RWPE2 (cell line): ENCODE data around the gene COL11A1.
"Not testable (repeated sequence)": the region's sequence is repeated elsewhere in the genome, so short reads cannot be mapped to it uniquely, and the experiment has no call there.

Source experiments
- ATAC-seq: fragments of 200-7000 bp; cut with Tn5 transposase; 3 replicates; pipeline ENCODE4 v1.9.1; 2021; ENCODE audit warnings: low read depth
- DNase-seq: peaks from one replicate; pipeline ENCODE4 v3.0.0-alpha.2; 2020; ENCODE audit warnings: low spot score
- H3K27ac ChIP-seq: fragments of 450-650 bp; 2 replicates; pipeline ENCODE4 v1.5.1; 2017; ENCODE audit warnings: mild to moderate bottlenecking; ENCODE audit not compliant: poor library complexity, severe bottlenecking
- H3K27me3 ChIP-seq: fragments of 250-450 bp; sonication (Bioruptor Pico); 2 replicates; pipeline ENCODE4 v1.5.1; 2021; ENCODE audit warnings: mild to moderate bottlenecking, moderate library complexity; ENCODE audit not compliant: insufficient read depth, poor library complexity, severe bottlenecking
- H3K36me3 ChIP-seq: fragments of 250-450 bp; sonication (Bioruptor Pico); 2 replicates; pipeline ENCODE4 v1.5.1; 2020; ENCODE audit warnings: low read depth, mild to moderate bottlenecking, moderate library complexity
- H3K4me1 ChIP-seq: fragments of 250-450 bp; sonication (Bioruptor Pico); 2 replicates; pipeline ENCODE4 v1.5.1; 2021; ENCODE audit warnings: mild to moderate bottlenecking, moderate library complexity; ENCODE audit not compliant: insufficient read depth, poor library complexity, severe bottlenecking
- H3K4me3 ChIP-seq: fragments of 250-450 bp; sonication (Bioruptor Pico); 2 replicates; pipeline ENCODE4 v1.5.1; 2021; ENCODE audit warnings: mild to moderate bottlenecking, moderate library complexity; ENCODE audit not compliant: severe bottlenecking
- H3K9me3 ChIP-seq: fragments of 250-450 bp; sonication (Bioruptor Pico); 2 replicates; pipeline ENCODE4 v1.5.1; 2021; ENCODE audit warnings: mild to moderate bottlenecking, moderate library complexity; ENCODE audit not compliant: severe bottlenecking
- TF ChIP-seq, protein P1 (sequence below): fragments of 450-650 bp; IDR thresholded peaks from one replicate; pipeline ENCODE4 v1.5.1; 2017; ENCODE audit warnings: mild to moderate bottlenecking, moderate library complexity; ENCODE audit not compliant: poor library complexity, severe bottlenecking

The COL11A1 gene

DNA sequence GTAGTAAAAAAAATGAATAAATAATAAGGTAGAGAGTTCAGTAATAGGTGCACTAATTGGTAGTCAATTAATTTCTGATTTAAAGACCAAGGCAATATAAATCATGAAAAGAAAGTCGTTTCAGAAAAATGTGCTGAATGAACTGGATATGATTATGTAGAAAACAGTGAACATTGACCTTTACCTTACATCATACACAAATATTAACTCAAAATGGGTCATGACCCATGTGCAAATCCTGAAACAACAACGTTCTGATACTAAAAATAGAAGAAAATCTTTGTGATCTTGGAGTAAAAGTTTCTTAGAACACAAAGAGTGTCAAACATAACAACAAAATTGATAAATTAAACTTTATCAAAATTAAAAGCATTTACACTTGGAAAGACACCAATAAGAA is 39.1 kb downstream of the COL11A1 start:
- H3K27me3 ChIP-seq = peaks cover 2% of the 10 kb centered on the region
- no peak for DNase-seq
- no peak overlapping the region for H3K4me3 ChIP-seq
- no peaks in the 10 kb centered on the region for H3K36me3 ChIP-seq
- no peak for ATAC-seq
- H3K9me3 ChIP-seq = peaks cover 2% of the 10 kb centered on the region
- H3K4me1 ChIP-seq = no peaks in the 10 kb centered on the region
- TF ChIP-seq, protein P1, sequence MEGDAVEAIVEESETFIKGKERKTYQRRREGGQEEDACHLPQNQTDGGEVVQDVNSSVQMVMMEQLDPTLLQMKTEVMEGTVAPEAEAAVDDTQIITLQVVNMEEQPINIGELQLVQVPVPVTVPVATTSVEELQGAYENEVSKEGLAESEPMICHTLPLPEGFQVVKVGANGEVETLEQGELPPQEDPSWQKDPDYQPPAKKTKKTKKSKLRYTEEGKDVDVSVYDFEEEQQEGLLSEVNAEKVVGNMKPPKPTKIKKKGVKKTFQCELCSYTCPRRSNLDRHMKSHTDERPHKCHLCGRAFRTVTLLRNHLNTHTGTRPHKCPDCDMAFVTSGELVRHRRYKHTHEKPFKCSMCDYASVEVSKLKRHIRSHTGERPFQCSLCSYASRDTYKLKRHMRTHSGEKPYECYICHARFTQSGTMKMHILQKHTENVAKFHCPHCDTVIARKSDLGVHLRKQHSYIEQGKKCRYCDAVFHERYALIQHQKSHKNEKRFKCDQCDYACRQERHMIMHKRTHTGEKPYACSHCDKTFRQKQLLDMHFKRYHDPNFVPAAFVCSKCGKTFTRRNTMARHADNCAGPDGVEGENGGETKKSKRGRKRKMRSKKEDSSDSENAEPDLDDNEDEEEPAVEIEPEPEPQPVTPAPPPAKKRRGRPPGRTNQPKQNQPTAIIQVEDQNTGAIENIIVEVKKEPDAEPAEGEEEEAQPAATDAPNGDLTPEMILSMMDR = no peak
- no peak overlapping the region for H3K27ac ChIP-seq

DNA sequence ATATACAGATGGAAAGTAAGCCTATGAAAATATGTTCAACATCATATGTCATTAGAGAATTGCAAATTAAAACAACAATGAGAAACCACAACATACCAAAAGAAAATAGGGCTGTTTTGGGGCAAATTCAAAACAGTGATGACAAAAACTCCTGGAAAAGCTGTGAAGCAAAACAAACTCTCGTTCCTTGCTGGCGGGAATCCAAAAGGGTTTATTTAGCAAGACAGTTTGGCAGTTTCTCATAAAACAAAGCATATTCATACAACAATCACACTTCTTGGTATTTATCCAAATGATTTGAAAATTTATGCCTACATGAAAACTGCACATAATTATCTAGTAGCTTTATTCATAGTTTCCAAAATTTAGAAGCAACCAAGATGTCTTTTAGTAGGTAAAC is 44.4 kb downstream of the COL11A1 start:
- no peak for DNase-seq
- H3K9me3 ChIP-seq = peaks cover 2% of the 10 kb centered on the region

DNA sequence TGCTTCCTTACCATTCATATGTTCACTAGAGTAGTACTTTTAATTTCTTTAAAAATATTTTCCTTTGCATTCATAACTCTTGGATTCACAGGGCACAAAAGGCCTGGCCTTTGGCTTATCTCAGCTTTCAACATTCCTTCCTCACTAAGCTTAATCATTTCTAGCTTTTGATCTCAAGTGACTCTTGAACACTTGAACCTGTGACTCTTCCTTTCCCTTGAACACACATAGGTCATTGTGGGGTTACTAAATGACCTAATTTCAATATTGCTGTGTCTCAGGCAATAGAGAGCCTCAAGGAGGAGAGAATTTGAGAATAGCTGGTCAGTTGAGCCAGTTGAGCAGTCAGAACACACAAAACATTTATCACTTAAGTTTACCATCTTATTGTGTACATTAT is 49.9 kb downstream of the COL11A1 start:
- Histone ChIP-seq H3K4me1 (no peaks in the 10 kb centered on the region), H3K27ac (no peak overlapping the region), H3K4me3 (no peak overlapping the region), H3K36me3 (no peaks in the 10 kb centered on the region), H3K9me3 (no peaks in the 10 kb centered on the region), H3K27me3 (peaks cover 3% of the 10 kb centered on the region)
- ATAC-seq (no peak), DNase-seq (no peak)
- TF ChIP-seq, protein P1 = no peak

More for the DNA sequence above, 44.4 kb downstream of the COL11A1 start:
- H3K36me3 ChIP-seq = no peaks in the 10 kb centered on the region
- no peak for ATAC-seq
- TF ChIP-seq, protein P1 = no peak
- H3K4me3 ChIP-seq = no peak overlapping the region
- no peak overlapping the region for H3K27ac ChIP-seq
- peaks cover 5% of the 10 kb centered on the region for H3K27me3 ChIP-seq
- H3K4me1 ChIP-seq = no peaks in the 10 kb centered on the region

DNA sequence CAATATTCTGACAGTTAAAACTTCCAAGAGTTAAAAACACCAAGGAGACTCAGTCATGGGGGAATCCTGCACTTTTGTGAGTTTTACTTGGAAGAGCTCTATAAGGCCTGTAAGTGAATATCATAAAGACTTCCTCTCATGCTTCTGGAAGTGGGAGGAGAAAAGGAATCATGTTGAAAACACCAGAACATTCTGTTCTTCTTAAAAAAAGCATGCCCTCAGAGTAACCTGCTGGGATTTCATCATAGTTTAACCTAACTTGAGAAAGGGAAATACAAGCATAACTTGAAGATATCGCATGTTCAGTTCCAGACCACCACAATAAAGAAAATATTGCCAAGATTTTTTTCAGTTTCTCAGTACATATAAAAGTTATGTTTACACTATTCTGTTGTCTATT is 51.9 kb downstream of the COL11A1 start:
- ATAC-seq = no peak
- H3K27me3 ChIP-seq = no peaks in the 10 kb centered on the region
- DNase-seq = no peak
- no peak overlapping the region for H3K27ac ChIP-seq
- TF ChIP-seq, protein P1 = no peak
- H3K9me3 ChIP-seq = no peaks in the 10 kb centered on the region
- H3K36me3 ChIP-seq = no peaks in the 10 kb centered on the region
- H3K4me1 ChIP-seq = no peaks in the 10 kb centered on the region
- no peak overlapping the region for H3K4me3 ChIP-seq

DNA sequence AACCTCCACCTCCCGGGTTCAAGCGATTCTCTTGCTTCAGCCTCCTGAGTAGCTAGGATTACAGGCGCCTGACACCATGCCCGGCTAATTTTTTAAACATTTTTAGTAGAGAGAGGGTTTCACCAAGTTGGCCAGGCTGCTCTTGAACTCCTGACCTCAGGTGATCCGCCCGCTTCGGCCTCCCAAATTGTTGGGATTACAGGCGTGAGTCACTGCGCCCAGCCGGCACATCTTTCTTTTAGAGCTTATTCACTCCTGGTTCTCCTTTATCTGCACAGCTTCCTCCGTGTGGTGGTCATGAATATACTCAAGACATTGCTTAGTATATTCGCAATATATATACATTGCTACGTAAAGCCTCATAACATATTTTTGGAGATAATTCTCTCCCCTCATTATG is 80.2 kb downstream of the COL11A1 start:
- H3K4me1 ChIP-seq, H3K36me3 ChIP-seq, H3K4me3 ChIP-seq, H3K9me3 ChIP-seq, H3K27ac ChIP-seq, DNase-seq, H3K27me3 ChIP-seq, ATAC-seq: not testable (repeated sequence)
